ACHN (cell line): ENCODE results near the gene NAA40.
"Not testable (repeated sequence)": the region's sequence is repeated elsewhere in the genome, so short reads cannot be mapped to it uniquely, and the experiment has no call there.

Experiments
- DNase-seq: peaks from one replicate; pipeline ENCODE4 v3.0.0-alpha.2; 2015
- in situ Hi-C: cut with HindIII; loops from 2 replicates; pipeline ENCODE4 v1.10.0; 2017; ENCODE audit warnings: low sequenced_read_pairs, low pct_ligation_motif_present, low pct_unique_long_range_greater_than_20kb

The NAA40 gene

GRCh38 chr11:63923319-63923718 lies 15.5 kb upstream of the NAA40 start:
- in situ Hi-C loops, result no loop called here
- DNase-seq, result no peak

GRCh38 chr11:63929616-63930015 lies 9.2 kb upstream of the NAA40 start:
- no peak for DNase-seq
- in situ Hi-C loops, result no loop called here

DNA sequence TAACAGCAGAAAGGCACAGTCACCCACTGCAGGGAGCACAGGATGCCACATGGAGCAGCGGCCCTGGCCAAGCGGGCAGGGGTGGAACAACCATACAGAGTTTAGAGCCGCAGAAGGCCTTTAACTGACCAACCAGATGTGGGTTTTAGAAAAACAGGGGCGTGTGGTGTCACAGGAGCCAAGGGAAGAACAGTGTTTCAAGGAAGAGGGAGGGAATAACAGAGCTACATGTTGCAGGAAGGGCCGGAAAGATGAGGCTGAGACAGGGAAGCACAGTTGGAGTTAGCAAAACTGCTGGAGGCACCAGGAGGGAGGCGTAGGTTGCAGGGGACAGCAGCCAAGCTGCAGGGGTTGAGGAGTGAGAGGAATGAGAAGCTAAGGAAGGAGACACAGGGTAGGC lies 7.8 kb upstream of the NAA40 start:
- in situ Hi-C loops, result no loop called here
- DNase-seq, result no peak

- in situ Hi-C loops, result no loop called here
These were observed 6.9 kb upstream of the NAA40 start for GRCh38 chr11:63931876-63932275.

GRCh38 chr11:63933459-63933858 lies 5.3 kb upstream of the NAA40 start:
- DNase-seq, result no peak
- in situ Hi-C loops, result no loop called here

More at GRCh38 chr11:63931876-63932275, 6.9 kb upstream of the NAA40 start:
- DNase-seq, result no peak

DNA sequence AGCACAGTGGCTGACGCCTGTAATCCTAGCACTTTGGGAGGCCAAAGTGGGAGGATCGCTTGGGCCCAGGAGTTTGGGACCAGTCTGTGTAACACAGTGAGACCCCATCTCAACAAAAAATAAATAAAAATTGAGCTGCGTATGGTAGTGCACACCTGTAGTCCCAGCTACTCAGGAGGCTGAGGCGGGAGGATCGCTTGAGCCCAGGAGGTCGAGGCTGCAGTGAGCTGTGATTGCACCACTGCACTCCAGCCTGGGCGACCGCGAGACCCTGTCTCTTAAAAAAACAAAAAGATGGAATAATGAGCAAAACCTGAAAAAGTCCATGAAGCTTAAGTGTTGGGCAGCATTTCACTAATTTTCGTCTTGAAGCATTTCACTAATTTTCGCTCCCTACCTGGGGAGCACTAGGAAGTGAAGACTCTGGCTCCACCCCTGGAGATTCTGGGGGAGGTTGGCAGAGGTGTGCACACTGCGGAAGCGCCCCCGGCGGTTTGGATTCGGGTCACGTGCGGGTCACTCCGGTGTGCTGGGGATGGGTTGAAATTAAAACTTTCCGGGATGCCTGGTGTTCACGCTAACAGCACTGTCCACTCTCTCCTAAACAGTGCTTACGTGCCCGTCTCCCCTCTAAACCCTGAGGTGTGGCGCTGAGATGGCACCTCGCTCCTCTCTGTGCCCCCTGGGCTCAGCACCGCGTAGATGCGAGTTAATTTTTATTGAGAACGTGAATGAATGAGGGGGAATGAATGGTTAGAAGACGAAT lies 906 bp upstream of the NAA40 start:
- DNase-seq, result no peak
- in situ Hi-C loops, result no loop called here

- peak; percentile 9 for DNase-seq
- in situ Hi-C loops, result no loop called here
These were observed 642 bp downstream of the NAA40 start for GRCh38 chr11:63939397-63939891.

DNA sequence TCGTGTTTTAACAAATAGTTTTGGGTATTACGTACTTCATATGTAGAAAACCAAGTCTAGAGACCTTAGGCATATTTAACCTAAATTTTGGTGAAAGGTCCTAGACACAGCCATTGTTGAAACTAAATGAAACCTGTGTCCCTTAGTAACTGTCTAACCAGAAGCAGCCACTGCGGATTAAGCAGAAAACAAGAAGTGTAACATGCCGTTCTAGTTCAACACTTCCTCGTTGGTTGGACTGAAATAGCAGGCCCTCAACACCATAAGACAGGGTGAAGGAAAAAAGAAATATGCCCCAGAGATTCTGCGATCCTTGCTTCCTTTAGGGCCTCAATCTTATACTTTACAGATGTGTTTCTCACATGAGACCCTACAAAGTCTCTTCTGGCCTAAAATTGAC lies 2.0 kb downstream of the NAA40 start:
- in situ Hi-C loops, result no loop called here
- DNase-seq, result no peak

- in situ Hi-C loops, result no loop called here
- no peak for DNase-seq
These were observed 3.1 kb downstream of the NAA40 start for GRCh38 chr11:63941901-63942300.

- DNase-seq, result no peak
- in situ Hi-C loops, result no loop called here
These were observed 4.0 kb downstream of the NAA40 start for GRCh38 chr11:63942803-63943202.

- no peak for DNase-seq
- in situ Hi-C loops, result no loop called here
These were observed 6.2 kb downstream of the NAA40 start for GRCh38 chr11:63944987-63945386.

GRCh38 chr11:63945477-63946163 lies 6.8 kb downstream of the NAA40 start:
- in situ Hi-C loops, result no loop called here
- DNase-seq, result peak; percentile 63

DNA sequence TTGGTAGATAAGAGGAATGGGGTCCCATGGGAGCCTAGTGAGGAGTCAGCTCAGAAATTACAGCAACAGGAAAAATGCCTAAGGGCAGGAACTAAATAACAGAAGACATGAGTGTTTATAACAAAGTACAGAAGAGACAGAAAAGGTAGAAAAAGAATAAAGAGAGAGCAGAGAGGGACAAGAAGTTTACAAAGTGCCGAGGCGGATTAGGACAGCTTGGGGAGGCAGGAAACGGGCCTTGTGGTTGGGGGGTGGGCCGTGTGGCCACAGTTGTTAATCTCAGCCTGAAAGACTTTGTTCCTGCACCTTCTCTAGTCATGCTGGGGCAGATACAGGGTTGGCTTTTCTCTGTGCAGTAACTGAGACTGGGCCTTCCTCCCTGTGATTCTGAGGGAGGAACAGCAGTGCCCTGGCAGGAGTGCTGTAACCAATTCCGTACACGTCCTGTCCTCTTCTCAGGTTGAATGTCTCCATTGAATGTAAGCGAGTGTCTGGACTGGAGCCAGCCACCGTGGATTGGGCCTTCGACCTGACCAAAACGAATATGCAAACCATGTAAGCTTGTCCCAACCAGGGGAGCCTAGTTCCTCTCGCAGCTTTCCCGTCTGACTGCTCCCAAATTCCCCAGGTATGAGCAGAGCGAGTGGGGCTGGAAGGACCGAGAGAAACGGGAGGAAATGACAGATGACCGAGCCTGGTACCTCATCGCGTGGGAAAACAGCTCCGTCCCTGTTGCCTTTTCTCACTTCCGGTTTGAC lies 13.2 kb downstream of the NAA40 start:
- DNase-seq, result no peak

DNA sequence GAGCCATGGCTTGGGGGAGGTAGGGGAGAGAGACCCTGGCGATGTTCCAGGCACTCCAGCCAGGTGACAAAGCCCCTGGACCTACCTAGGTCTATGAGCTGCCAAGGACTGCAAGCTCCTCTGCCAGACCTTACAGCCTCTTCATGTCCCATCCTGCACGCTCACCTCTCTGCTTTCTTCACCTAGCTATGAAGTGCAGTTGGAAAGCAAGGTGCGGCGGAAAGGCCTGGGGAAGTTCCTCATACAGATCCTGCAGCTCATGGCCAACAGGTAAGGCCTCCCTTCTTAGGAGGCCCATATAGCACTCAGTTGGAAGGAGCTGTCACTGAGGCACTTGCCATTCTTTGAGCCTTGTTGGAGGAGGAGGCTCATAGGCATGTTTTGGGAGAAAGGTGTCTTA lies 13.8 kb downstream of the NAA40 start:
- in situ Hi-C loops, result no loop called here
- DNase-seq, result no peak

More for the DNA sequence above, 13.2 kb downstream of the NAA40 start:
- in situ Hi-C loops, result no loop called here

DNA sequence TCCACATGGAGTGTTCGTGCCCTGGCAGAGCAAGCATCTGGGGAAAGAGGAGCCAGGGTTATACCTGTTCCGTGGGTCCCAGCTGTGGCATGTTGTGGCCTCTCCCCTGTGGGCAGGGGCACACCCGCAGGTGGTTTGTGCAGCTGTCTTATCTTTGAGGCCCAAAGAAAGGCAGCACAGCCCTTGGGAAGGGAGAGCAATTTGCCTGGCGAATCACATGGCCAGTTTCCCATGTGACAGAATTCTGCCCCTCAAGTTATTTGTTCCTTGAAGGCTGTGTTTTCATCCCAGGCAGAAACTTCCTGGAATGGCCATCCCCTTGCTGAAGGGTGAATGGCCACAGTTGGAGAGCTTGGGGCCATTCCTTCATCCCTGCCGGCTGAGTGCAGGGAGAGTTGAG lies 19.2 kb downstream of the NAA40 start:
- no peak for DNase-seq
- in situ Hi-C loops, result no loop called here

- in situ Hi-C loops, result no loop called here
- DNase-seq, result no peak
These were observed 23.0 kb downstream of the NAA40 start for GRCh38 chr11:63961608-63962412.

DNA sequence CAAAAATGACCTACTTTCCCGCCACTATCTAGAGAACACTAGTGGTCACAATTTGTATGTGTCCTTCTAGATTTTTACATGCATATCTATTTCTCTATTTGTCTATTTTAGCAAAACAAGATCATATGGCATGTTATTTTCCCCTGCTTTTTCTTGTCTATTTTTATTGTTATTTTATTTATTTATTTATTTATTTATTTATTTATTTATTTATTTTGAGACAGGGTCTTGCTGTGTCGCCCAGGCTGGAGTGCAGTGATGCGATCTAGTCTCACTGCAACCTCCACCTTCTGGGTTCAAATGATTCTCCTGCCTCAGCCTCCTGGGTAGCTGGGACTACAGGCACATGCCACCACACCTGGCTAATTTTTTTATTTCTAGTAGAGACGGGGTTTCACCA lies 25.1 kb downstream of the NAA40 start:
- DNase-seq, in situ Hi-C loops: not testable (repeated sequence)

GRCh38 chr11:63966444-63966843 lies 27.6 kb downstream of the NAA40 start:
- in situ Hi-C loops, result no loop called here
- DNase-seq, result no peak
